Testis (tissue), 2 donors: Measurements from ENCODE around the gene CUL7.

Experiments used
- CTCF ChIP-seq, 3 experiments: fragments of 450-650 bp in 2 of 3; fragments of 200-600 bp in 1 of 3; sonication (generic) in 1 of 3; IDR thresholded peaks; one replicate each; pipeline ENCODE4 v1.5.1; 2016 to 2019; ENCODE audit warnings: antibody characterized with exemption in 3 of 3, mild to moderate bottlenecking in 2 of 3, moderate library complexity in 1 of 3
- POLR2A ChIP-seq: fragments of 450-650 bp; IDR thresholded peaks from one replicate; pipeline ENCODE4 v1.6.1; 2017; ENCODE audit warnings: antibody characterized with exemption, mild to moderate bottlenecking, moderate library complexity

GRCh38 chr6:43052225-43052841 is 1.3 kb downstream of the CUL7 start:
- TF ChIP-seq POLR2A (no peak), CTCF (IDR thresholded peaks at IDR 0.05) (no peak)
